Duodenal mucosa (tissue), 2 donors: Measurements from ENCODE around the gene SLU7.

Experiments
- H3K27ac ChIP-seq: one replicate; pipeline ENCODE4 v1.7.0; 2013; ENCODE audit warnings: low read depth, low read length
- H3K27me3 ChIP-seq, 2 donors: one replicate each; pipeline ENCODE4 v1.7.0; 2013; ENCODE audit warnings: low read length in 2 of 2, control low read depth in 1 of 2; ENCODE audit not compliant: insufficient read depth in 2 of 2, control insufficient read depth in 1 of 2
- H3K36me3 ChIP-seq, 2 donors: one replicate each; pipeline ENCODE4 v1.7.0; 2013; ENCODE audit warnings: low read length in 2 of 2, control low read depth in 1 of 2; ENCODE audit not compliant: insufficient read depth in 2 of 2, control insufficient read depth in 1 of 2
- H3K4me1 ChIP-seq, 2 donors: one replicate each; pipeline ENCODE4 v1.7.0; 2013; ENCODE audit warnings: low read length in 2 of 2, control low read depth in 1 of 2; ENCODE audit not compliant: insufficient read depth in 2 of 2, control insufficient read depth in 1 of 2
- H3K4me3 ChIP-seq, 2 donors: one replicate each; pipeline ENCODE4 v1.7.0; 2013; ENCODE audit warnings: low read length in 2 of 2, low read depth in 1 of 2
- H3K9ac ChIP-seq, 2 donors: one replicate each; pipeline ENCODE4 v1.7.0; 2013; ENCODE audit warnings: low read length in 2 of 2, low read depth in 1 of 2
- H3K9me3 ChIP-seq, 2 donors: one replicate each; pipeline ENCODE4 v1.7.0; 2013; ENCODE audit warnings: low read length in 2 of 2, control low read depth in 1 of 2; ENCODE audit not compliant: control insufficient read depth in 1 of 2

SLU7 gene

DNA sequence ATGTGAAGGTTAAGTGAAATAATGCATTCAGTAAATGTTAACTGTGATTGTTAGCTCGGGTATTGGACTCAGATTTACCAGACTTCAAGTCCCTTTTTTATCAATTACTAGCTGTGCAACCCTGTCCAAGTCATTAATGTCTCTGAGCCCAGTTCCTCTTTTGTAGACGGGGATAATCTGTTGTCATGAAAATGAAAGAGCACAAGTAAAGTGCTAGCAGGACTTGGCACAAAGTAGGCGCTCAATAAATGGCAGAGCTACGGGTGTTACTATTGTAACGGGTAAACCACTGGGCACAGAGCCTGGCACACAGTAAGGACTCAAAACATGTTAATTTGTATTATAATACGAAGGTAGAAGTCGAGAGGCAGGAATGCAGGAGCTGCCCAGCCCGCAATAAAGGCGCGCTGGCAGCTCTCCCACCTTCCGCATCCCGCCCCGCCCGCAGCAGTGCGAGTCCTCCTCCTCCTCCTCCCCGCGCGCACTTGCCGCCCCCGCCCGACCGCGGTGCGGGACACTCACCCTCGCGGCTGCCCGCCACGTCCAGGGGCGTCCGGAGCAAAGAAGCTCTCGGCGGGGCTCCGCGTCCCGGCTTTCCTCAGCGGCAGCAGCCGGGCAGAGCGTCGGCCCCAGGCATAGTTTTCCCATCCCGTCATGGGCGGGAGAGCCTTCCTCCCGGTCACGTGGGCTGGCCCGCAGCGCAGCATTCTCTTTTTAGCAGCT lies 48.7 kb downstream of the SLU7 start, which contains the start of gene C1QTNF2:
Gene C1QTNF2, minus strand, starts transcription at position 637 of the 723 bp plus-strand sequence. CDS start 15,615 bp downstream, outside the sequence.
- Histone ChIP-seq H3K4me1 (peaks cover 5 to 10% of the 10 kb centered on the region in 2 donors), H3K27me3 (peaks cover 8 to 19% of the 10 kb centered on the region in 2 donors), H3K9me3 (no peaks in the 10 kb centered on the region), H3K9ac (peak within 1 kb of the TSS; percentile 12 to 26), H3K36me3 (no peaks in the 10 kb centered on the region), H3K27ac (no peak within 1 kb of the TSS), H3K4me3 (peak within 1 kb of the TSS; percentile 66 to 81)

DNA sequence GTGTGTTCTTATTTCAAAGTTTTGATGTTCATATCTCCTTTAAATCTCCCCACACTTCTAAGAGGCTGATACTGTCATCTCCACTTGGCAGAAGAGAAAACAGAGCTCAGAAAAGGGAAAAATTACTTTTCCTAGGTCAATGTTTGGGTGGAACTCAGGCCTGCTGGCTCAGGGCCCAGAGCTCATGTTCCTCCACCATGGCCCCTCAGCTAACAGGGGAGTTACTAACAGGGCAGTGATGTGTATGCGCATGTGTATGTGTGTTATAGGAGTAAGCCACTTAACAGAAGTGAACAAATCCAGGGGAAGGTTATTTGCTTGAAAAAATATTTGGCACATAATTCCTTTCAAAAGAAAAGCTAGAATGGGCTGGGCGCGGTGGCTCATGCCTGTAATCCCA lies 51.0 kb downstream of the SLU7 start:
- H3K9me3 ChIP-seq: no peaks in the 10 kb centered on the region
- H3K36me3 ChIP-seq: no peaks in the 10 kb centered on the region
- no peak overlapping the region for H3K27ac ChIP-seq
- H3K4me1 ChIP-seq: peaks cover 5 to 10% of the 10 kb centered on the region in 2 donors
- H3K9ac ChIP-seq: no peak overlapping the region
- peaks cover 8 to 19% of the 10 kb centered on the region in 2 donors for H3K27me3 ChIP-seq
- no peak overlapping the region for H3K4me3 ChIP-seq

DNA sequence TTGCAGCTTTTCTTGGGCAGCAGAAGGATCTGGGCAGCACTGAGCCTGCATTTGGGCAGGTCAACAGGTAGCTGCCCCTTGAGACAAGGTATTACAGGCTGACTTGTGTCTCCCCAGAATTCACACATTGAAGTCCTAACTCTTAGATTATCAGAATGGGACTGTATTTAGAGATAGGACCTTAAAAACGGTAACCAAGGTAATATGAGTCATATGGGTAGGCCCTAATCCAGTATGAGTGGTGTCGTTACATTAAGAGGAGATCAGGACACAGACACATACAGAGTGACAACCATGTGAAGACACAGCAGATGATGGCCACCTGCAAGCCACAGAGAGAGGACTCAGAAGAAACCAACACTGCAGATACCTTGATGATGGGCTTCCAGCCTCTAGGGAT lies 51.6 kb downstream of the SLU7 start:
- Histone ChIP-seq H3K27ac (no peak overlapping the region), H3K9ac (no peak overlapping the region), H3K36me3 (no peaks in the 10 kb centered on the region), H3K4me1 (peaks cover 5 to 10% of the 10 kb centered on the region in 2 donors), H3K9me3 (no peaks in the 10 kb centered on the region), H3K27me3 (peaks cover 8 to 19% of the 10 kb centered on the region in 2 donors), H3K4me3 (no peak overlapping the region)

DNA sequence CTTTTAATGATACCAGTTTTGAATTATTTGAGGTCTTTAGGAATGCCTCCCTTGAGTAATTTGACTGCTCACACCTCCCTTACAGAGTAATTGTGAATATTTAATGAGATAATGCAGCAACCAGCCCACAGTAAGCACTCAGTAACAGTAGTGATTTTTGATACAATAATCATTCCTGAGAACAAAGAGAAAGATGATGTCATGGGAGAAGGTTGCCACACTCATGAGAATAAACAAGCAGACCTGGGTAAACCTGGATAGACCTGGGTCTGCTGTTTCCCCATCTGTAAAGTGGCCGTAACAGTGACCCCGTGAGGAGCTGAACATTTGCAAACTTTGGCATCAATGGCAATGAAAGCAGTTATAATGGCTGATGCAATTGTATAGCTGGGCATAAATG lies 52.7 kb downstream of the SLU7 start:
- H3K9me3 ChIP-seq: no peaks in the 10 kb centered on the region
- H3K4me3 ChIP-seq: no peak overlapping the region
- peaks cover 8 to 16% of the 10 kb centered on the region in 2 donors for H3K27me3 ChIP-seq
- H3K9ac ChIP-seq: no peak overlapping the region
- no peaks in the 10 kb centered on the region for H3K36me3 ChIP-seq
- no peak overlapping the region for H3K27ac ChIP-seq
- peaks cover 5 to 10% of the 10 kb centered on the region in 2 donors for H3K4me1 ChIP-seq

DNA sequence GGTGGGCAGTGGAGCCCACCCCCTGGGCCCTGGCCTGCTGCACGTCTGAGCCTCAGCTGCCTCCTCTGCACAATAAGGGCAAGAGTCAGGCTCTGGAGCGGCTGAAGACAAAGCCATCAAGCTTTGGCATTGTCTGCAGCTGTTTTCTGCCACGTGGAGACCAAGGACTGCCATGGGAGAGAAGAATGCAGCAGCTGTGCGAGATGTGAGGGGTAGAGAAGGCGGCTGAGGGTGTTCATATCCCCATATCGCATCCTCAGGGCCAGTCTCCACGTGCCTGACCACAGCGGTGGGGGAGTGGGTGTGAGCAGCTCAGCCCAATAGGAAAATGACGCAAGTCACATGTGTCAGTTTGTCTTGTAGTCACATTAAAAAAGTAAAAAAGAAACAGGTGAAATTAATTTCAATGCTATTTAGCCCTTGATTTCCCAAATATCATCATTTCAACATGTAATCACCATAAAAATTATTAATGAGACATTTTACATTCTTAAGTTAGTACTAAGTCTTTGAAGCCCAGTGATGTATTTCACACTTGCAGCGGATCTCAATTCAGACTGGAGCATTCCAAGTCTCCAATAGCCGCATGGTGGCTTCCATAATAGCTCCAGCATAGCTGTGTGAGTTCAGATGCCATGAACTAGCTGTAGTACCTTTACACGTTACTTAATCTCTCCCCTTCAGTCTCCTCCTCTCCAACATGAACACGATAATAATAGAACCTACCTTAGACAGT lies 55.1 kb downstream of the SLU7 start:
- no peaks in the 10 kb centered on the region for H3K9me3 ChIP-seq
- no peaks in the 10 kb centered on the region for H3K36me3 ChIP-seq
- peaks cover 13 to 14% of the 10 kb centered on the region in 2 donors for H3K4me1 ChIP-seq
- no peaks in the 10 kb centered on the region for H3K27me3 ChIP-seq
- no peak overlapping the region for H3K4me3 ChIP-seq
- no peak overlapping the region for H3K27ac ChIP-seq
- no peak overlapping the region for H3K9ac ChIP-seq

DNA sequence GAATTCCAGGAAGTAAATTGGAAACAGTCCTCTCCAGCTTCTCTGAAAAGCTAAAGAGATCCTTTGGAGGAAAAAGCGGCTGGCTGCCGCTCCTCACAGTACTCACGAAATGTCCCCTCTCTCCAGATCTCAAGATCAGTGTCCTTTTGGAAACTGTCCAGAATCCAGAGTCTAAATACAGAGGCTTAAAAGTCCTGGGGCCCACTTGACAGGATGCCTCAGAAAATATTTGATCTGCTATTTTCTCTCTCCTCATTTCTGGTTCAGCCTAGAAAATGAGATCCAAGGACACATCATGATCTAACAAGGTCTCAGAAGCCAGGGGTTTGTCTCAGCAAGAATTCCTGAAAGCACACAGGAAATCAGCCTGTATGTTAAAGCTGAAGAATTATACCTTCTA lies 55.7 kb downstream of the SLU7 start:
- no peak overlapping the region for H3K9ac ChIP-seq
- H3K27ac ChIP-seq: no peak overlapping the region
- H3K4me1 ChIP-seq: peaks cover 13 to 14% of the 10 kb centered on the region in 2 donors
- H3K4me3 ChIP-seq: no peak overlapping the region
- no peaks in the 10 kb centered on the region for H3K27me3 ChIP-seq
- no peaks in the 10 kb centered on the region for H3K36me3 ChIP-seq
- no peaks in the 10 kb centered on the region for H3K9me3 ChIP-seq

DNA sequence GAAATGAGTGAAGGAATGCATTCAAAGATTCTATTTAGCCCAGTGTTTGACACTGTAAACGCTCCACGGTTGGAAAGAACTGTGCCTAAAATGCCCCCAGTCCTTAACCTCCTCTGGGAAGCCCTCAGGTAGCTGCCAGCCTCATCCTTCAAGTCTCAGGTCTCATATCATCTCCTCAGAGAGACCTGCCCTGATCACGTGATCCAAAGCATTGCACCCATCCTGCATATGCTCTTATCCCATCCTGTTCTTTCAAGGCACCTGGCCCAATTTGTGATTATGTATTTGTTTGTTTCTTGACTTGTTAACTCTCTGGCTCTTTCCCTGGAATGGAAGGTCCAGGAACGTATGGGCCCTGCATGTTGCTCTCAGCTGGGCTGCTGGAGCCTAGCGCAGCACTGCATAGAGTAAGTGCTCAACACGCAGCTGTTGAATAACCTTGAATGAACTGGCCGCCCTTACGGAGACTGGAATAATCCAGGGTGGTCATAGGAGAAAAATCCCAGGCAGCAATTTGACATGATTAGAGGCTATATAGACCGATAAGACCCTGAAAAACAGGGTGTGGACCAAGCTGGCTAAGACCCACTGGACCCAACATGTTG lies 57.2 kb downstream of the SLU7 start:
- Histone ChIP-seq H3K9ac (no peak overlapping the region), H3K27ac (no peak overlapping the region), H3K4me3 (no peak overlapping the region), H3K27me3 (no peaks in the 10 kb centered on the region), H3K36me3 (no peaks in the 10 kb centered on the region), H3K4me1 (peaks cover 14% of the 10 kb centered on the region in 2 donors), H3K9me3 (no peaks in the 10 kb centered on the region)

DNA sequence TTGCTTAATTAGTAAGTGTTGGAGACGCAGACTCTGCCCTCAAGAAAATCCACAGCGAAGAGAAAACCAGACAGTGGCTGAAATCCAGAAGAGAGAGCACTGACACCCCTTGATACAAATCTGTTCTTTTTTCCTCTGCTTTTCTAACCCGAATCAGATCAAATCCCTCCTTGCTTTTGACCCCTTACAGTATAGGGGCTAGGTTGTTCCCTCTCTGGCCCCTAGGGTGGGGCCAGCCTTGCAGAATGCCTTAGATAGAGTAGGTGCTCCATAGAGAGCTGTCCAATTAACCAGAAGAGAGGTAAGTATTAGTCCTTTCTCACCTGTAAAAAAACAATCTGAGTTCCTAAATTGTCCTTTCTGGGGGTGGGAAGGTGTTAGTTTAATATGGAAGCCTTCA lies 58.6 kb downstream of the SLU7 start:
- Histone ChIP-seq H3K27me3 (no peaks in the 10 kb centered on the region), H3K36me3 (no peaks in the 10 kb centered on the region), H3K4me1 (peaks cover 14 to 17% of the 10 kb centered on the region in 2 donors), H3K4me3 (no peak overlapping the region), H3K9ac (no peak overlapping the region), H3K9me3 (no peaks in the 10 kb centered on the region), H3K27ac (no peak overlapping the region)

DNA sequence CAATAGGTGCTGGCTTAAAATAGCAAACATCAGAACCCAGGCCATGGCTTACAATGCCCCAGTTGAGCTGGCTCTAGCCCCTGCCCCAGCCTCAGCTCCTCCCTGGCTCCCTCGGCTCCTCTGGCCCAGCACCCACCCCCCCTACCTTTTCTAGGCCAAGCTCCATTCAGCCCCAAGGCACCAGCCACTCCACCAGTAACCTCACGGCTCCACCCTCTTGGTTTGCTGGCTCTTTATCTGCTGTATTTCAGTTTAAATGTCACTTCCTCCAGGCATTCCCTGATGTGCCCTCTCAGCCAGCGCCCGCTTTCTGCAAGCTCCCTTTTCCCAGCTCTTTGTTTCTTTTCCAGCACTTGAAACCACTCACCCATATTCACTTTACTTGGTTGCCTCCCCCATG lies 59.1 kb downstream of the SLU7 start:
- Histone ChIP-seq H3K9me3 (no peaks in the 10 kb centered on the region), H3K9ac (no peak overlapping the region), H3K4me3 (no peak overlapping the region), H3K4me1 (peaks cover 14 to 17% of the 10 kb centered on the region in 2 donors), H3K27me3 (no peaks in the 10 kb centered on the region), H3K36me3 (no peaks in the 10 kb centered on the region), H3K27ac (no peak overlapping the region)

DNA sequence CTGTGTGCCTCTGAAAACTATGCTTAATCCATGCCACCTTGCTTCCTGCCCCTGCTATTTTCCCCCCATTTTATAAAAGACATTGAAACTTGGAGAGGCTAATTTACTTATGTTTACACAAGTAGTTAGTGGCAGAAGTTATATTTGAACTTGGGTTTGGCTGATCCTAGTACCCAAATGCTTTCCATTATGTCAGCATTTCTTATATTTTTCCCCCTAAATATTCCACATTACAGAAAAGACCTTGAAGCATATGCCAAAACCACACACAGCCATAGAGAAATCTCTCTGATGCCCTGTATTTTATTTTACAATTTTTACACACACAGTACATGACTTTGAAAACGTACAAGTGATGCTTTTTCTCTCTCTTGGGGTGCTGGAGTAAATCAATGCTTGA lies 59.6 kb downstream of the SLU7 start:
- Histone ChIP-seq H3K9me3 (no peaks in the 10 kb centered on the region), H3K9ac (no peak overlapping the region), H3K36me3 (no peaks in the 10 kb centered on the region), H3K4me1 (peaks cover 14 to 17% of the 10 kb centered on the region in 2 donors), H3K4me3 (no peak overlapping the region), H3K27ac (no peak overlapping the region), H3K27me3 (no peaks in the 10 kb centered on the region)
